Mesothelial cell of epicardium (in vitro differentiated cells): ENCODE data around the gene PCDHB2. TPM values are rescaled to one million over a fixed set of nuclear protein-coding genes. Genes with fewer than 3 reads are reported as not detected.
A peak's percentile ranks its signal among the peaks of the same experiment; 100 is the strongest.

Experiments
- DNase-seq, 2 experiments: peaks; one replicate each; pipeline ENCODE4 v3.0.0; 2021; ENCODE audit warnings: low spot score in 2 of 2; ENCODE audit not compliant: unreplicated experiment in 2 of 2
- H3K27ac Mint-ChIP-seq: 2 replicates; pipeline ENCODE4 v1.8.0; 2021; ENCODE audit warnings: mixed read lengths
- H3K27me3 Mint-ChIP-seq: 2 replicates; pipeline ENCODE4 v1.8.0; 2021; ENCODE audit warnings: low read depth, mixed read lengths
- H3K36me3 Mint-ChIP-seq: 2 replicates; pipeline ENCODE4 v1.8.0; 2021; ENCODE audit warnings: mixed read lengths
- H3K4me1 Mint-ChIP-seq: 2 replicates; pipeline ENCODE4 v1.8.0; 2021; ENCODE audit warnings: mixed read lengths
- H3K4me3 Mint-ChIP-seq: 2 replicates; pipeline ENCODE4 v1.8.0; 2021; ENCODE audit warnings: mild to moderate bottlenecking, moderate library complexity, mixed read lengths
- H3K9me3 Mint-ChIP-seq: 2 replicates; pipeline ENCODE4 v1.8.0; 2021; ENCODE audit warnings: mixed read lengths
- total RNA-seq: library from RNA; stranded (reverse); gene quantifications from 3 replicates; pipeline ENCODE4 v1.2.1, GENCODE V29; 2021
- TF ChIP-seq, protein P1 (sequence below): fragments of 200-600 bp; sonication (generic); IDR thresholded peaks from one replicate; pipeline ENCODE4 v1.5.0; 2021; ENCODE audit warnings: antibody characterized with exemption; ENCODE audit not compliant: unreplicated experiment

The PCDHB2 gene
- 116 to 127 TPM (median 118 TPM) in 3 replicates for total RNA-seq

DNA sequence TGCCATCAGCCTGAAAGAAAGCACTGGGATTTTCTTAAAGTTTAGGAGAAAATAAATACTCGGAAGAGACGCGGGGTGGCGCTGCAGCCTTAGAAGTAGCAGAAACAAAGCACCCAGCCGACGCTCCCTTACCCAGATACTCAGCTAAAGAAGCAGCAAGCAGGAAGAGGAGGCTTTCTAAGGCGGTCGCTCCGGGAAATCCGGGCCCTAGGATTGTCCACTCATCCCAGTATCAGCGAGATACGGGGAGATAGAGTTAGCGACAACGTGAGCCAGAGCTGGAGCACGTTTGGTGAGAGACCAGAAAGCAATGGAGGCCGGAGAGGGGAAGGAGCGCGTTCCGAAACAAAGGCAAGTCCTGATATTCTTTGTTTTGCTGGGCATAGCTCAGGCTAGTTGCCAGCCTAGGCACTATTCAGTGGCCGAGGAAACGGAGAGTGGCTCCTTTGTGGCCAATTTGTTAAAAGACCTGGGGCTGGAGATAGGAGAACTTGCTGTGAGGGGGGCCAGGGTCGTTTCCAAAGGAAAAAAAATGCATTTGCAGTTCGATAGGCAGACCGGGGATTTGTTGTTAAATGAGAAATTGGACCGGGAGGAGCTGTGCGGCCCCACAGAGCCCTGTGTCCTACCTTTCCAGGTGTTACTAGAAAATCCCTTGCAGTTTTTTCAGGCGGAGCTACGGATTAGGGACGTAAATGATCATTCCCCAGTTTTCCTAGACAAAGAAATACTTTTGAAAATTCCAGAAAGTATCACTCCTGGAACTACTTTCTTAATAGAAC, at the start of gene PCDHB2:
Gene PCDHB2, plus strand, starts transcription at position 135 of the 782 bp plus-strand sequence. Its CDS starts 176 bp downstream, at position 311.
- peak; percentile 60 to 81 for DNase-seq
- TF ChIP-seq, protein P1, sequence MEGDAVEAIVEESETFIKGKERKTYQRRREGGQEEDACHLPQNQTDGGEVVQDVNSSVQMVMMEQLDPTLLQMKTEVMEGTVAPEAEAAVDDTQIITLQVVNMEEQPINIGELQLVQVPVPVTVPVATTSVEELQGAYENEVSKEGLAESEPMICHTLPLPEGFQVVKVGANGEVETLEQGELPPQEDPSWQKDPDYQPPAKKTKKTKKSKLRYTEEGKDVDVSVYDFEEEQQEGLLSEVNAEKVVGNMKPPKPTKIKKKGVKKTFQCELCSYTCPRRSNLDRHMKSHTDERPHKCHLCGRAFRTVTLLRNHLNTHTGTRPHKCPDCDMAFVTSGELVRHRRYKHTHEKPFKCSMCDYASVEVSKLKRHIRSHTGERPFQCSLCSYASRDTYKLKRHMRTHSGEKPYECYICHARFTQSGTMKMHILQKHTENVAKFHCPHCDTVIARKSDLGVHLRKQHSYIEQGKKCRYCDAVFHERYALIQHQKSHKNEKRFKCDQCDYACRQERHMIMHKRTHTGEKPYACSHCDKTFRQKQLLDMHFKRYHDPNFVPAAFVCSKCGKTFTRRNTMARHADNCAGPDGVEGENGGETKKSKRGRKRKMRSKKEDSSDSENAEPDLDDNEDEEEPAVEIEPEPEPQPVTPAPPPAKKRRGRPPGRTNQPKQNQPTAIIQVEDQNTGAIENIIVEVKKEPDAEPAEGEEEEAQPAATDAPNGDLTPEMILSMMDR = peak; percentile 89
- Mint-ChIP-seq H3K4me1 (peaks cover 4% of the 10 kb centered on the region), H3K4me3 (peak within 1 kb of the TSS; percentile 98), H3K9me3 (peaks cover 32% of the 10 kb centered on the region), H3K27me3 (peaks cover 2% of the 10 kb centered on the region), H3K27ac (peak within 1 kb of the TSS; percentile 100), H3K36me3 (peaks cover 34% of the 10 kb centered on the region)

DNA sequence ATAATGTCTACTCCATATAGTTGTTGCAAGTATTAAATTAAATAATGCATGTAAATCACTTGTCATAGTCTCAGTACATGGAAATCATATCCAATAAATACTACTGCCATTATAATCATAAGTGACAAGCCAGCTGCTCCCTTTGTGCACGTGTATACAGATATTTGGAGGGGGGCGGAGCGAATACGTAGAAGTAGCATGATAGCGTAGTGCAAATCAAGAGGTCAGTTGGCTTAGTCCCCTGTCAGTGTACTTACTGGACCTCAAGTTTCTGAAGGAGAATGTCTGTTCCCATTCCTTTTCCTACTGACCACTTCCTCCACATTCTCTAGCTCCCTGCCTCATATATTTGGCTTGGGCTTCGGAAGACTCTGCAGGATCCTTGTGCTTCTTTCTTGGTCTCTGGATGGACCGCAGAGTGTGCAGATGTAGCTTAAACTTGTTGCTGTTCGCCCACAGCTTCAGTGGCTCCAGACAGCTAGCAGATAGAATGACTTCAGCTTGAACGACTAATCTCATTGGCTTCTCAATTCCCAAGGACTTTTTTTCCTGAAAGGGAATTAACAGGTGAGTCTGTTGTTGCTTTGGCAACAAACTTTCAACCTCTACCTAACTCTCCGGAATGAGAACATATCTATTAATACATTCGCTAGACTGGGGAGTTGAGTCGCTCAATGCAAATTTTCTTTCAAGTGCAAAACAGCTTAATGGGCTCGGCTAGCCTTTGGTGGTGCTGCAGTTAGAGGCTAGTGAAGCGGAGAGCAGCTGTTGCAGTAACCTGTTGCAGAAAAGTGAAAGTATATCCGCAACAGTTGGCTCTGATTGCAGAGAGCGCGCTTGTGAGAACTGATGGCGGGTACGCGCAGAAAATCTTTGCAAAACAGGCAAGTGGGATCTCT, 43.5 kb upstream of the PCDHB2 start, which contains the start of gene PCDHB1:
Gene PCDHB1, plus strand, starts transcription at position 753 of the 899 bp plus-strand sequence. Its CDS starts 97 bp downstream, at position 850.
- H3K9me3 Mint-ChIP-seq = no peaks in the 10 kb centered on the region
- peak in 1 of 2 experiments; percentile 43 for DNase-seq
- H3K4me3 Mint-ChIP-seq = peak within 1 kb of the TSS; percentile 83
- peaks cover 8% of the 10 kb centered on the region for H3K4me1 Mint-ChIP-seq
- H3K27me3 Mint-ChIP-seq = peaks cover 60% of the 10 kb centered on the region
- TF ChIP-seq, protein P1 = no peak
- no peaks in the 10 kb centered on the region for H3K36me3 Mint-ChIP-seq
- peak within 1 kb of the TSS; percentile 8 for H3K27ac Mint-ChIP-seq

DNA sequence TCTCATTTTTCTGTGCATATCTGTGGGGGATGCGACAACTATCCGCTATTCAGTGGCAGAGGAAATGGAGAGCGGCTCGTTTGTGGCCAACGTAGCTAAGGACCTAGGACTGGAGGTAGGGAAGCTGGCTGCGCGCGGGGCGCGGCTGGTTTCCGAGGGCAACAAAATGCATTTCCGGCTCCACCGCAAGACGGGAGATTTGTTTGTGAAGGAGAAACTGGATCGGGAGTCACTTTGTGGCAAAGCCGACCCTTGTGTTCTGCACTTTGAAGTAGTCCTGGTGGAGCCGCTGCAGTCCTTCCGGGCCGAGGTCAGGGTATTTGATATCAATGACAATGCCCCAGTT, 42.9 kb upstream of the PCDHB2 start:
- Mint-ChIP-seq H3K9me3 (no peaks in the 10 kb centered on the region), H3K36me3 (no peaks in the 10 kb centered on the region), H3K4me3 (peak overlapping the region; percentile 83), H3K27me3 (peaks cover 55% of the 10 kb centered on the region), H3K27ac (peak overlapping the region; percentile 8), H3K4me1 (peaks cover 8% of the 10 kb centered on the region)
- TF ChIP-seq, protein P1 = no peak
- DNase-seq = no peak

DNA sequence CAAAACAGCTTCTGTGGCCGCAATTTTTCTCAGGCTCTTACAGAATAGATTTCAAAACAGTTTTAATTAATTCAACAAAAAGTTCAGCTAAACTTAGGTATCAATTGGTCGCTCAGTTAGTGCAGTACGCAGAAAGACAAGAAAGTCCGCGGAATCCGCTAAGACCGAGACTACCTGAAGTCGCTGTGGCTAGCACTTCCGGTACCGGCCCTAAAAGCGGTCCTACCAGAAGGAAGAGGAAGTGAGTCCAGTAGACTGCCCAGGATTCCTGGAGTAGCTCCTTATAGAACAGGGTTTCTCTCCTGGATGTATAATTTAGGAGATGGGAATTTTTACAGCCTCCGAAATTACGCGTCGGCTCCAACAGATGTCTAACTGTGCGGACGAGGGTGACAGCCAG, 16.6 kb upstream of the PCDHB2 start:
- DNase-seq = no peak
- H3K36me3 Mint-ChIP-seq = no peaks in the 10 kb centered on the region
- no peak overlapping the region for H3K4me3 Mint-ChIP-seq
- TF ChIP-seq, protein P1 = no peak
- H3K27ac Mint-ChIP-seq = no peak overlapping the region
- H3K4me1 Mint-ChIP-seq = peaks cover 9% of the 10 kb centered on the region
- H3K27me3 Mint-ChIP-seq = peaks cover 5% of the 10 kb centered on the region
- peaks cover 6% of the 10 kb centered on the region for H3K9me3 Mint-ChIP-seq

DNA sequence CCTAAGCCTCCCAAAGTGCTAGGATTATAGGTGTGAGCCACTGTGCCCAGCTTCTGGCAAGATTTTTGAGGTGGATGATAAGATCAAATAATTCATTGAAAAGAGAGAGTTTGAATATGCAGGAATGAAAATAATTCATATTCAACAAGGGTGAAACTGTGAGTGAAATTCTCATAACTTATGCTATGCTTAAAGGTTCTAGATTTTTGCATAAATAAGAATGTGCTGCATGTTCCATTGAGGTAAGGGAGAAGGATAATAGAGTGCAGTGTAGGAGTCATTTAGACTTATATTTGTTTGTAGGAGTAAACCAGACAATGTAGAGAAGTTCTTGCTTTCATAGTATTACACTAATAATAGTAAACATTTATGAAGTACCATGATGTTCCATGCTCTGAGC, 12.2 kb upstream of the PCDHB2 start:
- no peak overlapping the region for H3K27ac Mint-ChIP-seq
- no peaks in the 10 kb centered on the region for H3K4me1 Mint-ChIP-seq
- H3K36me3 Mint-ChIP-seq = peaks cover 5% of the 10 kb centered on the region
- no peak for DNase-seq
- TF ChIP-seq, protein P1 = no peak
- H3K27me3 Mint-ChIP-seq = peaks cover 6% of the 10 kb centered on the region
- H3K9me3 Mint-ChIP-seq = peaks cover 12% of the 10 kb centered on the region
- no peak overlapping the region for H3K4me3 Mint-ChIP-seq
